Erythroblast (primary cell): ENCODE measurements around the gene USP9Y.

Source experiments
- GATA1 ChIP-seq: IDR thresholded peaks from 2 replicates; pipeline ENCODE4 v1.6.1; 2011; ENCODE audit warnings: low read depth, mild to moderate bottlenecking, control low read depth, low read length, moderate library complexity
- POLR2A ChIP-seq: IDR thresholded peaks from 2 replicates; pipeline ENCODE4 v1.6.1; 2011; ENCODE audit warnings: mild to moderate bottlenecking, low read length

GRCh38 chrY:12898604-12899003 lies 197.6 kb downstream of the USP9Y start:
- TF ChIP-seq POLR2A = no peak
- no peak for TF ChIP-seq GATA1
